Parathyroid adenoma (tissue), 2 donors: ENCODE measurements around the gene TRIM59.

ENCODE experiments used
- H2AFZ ChIP-seq: fragments of 300-600 bp; sonication (generic); one replicate; pipeline ENCODE4 v1.7.0; 2017; ENCODE audit warnings: antibody characterized with exemption, mild to moderate bottlenecking
- H3K27ac ChIP-seq: fragments of 300-600 bp; sonication (generic); one replicate; pipeline ENCODE4 v1.7.0; 2017
- H3K27me3 ChIP-seq: fragments of 300-600 bp; sonication (generic); one replicate; pipeline ENCODE4 v1.7.0; 2017; ENCODE audit warnings: low read length; ENCODE audit not compliant: control insufficient read depth, insufficient read depth
- H3K36me3 ChIP-seq: fragments of 300-600 bp; sonication (generic); one replicate; pipeline ENCODE4 v1.7.0; 2017; ENCODE audit warnings: low read length; ENCODE audit not compliant: control insufficient read depth, insufficient read depth
- H3K4me1 ChIP-seq: fragments of 300-600 bp; sonication (generic); one replicate; pipeline ENCODE4 v1.7.0; 2017; ENCODE audit warnings: control low read depth
- H3K4me2 ChIP-seq: fragments of 300-600 bp; sonication (generic); one replicate; pipeline ENCODE4 v1.7.0; 2017; ENCODE audit warnings: low read length
- H3K4me3 ChIP-seq: fragments of 300-600 bp; sonication (generic); one replicate; pipeline ENCODE4 v1.7.0; 2017; ENCODE audit warnings: low read depth, low read length
- H3K79me2 ChIP-seq: fragments of 300-600 bp; sonication (generic); one replicate; pipeline ENCODE4 v1.7.0; 2017; ENCODE audit warnings: control low read depth
- H3K9ac ChIP-seq: fragments of 300-600 bp; sonication (generic); one replicate; pipeline ENCODE4 v1.7.0; 2017; ENCODE audit warnings: mild to moderate bottlenecking
- H3K9me3 ChIP-seq: fragments of 300-600 bp; sonication (generic); one replicate; pipeline ENCODE4 v1.7.0; 2017; ENCODE audit warnings: low read length; ENCODE audit not compliant: control insufficient read depth
- CTCF ChIP-seq: fragments of 300-600 bp; sonication (generic); IDR thresholded peaks from one replicate; pipeline ENCODE4 v1.7.0; 2017; ENCODE audit warnings: antibody characterized with exemption, mild to moderate bottlenecking
- donor health status: primary hyperparathyroidism.

Gene TRIM59, protein sequence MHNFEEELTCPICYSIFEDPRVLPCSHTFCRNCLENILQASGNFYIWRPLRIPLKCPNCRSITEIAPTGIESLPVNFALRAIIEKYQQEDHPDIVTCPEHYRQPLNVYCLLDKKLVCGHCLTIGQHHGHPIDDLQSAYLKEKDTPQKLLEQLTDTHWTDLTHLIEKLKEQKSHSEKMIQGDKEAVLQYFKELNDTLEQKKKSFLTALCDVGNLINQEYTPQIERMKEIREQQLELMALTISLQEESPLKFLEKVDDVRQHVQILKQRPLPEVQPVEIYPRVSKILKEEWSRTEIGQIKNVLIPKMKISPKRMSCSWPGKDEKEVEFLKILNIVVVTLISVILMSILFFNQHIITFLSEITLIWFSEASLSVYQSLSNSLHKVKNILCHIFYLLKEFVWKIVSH

GRCh38 chr3:160449636-160450598, at the start of gene TRIM59:
TRIM59 (minus strand) TSS chr3:160449786; CDS start chr3:160439183, 10,603 bp downstream.
- no peaks in the 10 kb centered on the region for H3K9me3 ChIP-seq
- no peaks in the 10 kb centered on the region for H3K79me2 ChIP-seq
- peak within 1 kb of the TSS; percentile 56 for H3K27ac ChIP-seq
- H3K4me1 ChIP-seq: peaks cover 2% of the 10 kb centered on the region
- H3K4me2 ChIP-seq: peak within 1 kb of the TSS; percentile 71
- no peaks in the 10 kb centered on the region for H3K36me3 ChIP-seq
- peak within 1 kb of the TSS; percentile 56 for H3K4me3 ChIP-seq
- H3K27me3 ChIP-seq: no peaks in the 10 kb centered on the region
- no peak for TF ChIP-seq CTCF
- H2AFZ ChIP-seq: peak within 1 kb of the TSS; percentile 95
- H3K9ac ChIP-seq: no peak within 1 kb of the TSS

DNA sequence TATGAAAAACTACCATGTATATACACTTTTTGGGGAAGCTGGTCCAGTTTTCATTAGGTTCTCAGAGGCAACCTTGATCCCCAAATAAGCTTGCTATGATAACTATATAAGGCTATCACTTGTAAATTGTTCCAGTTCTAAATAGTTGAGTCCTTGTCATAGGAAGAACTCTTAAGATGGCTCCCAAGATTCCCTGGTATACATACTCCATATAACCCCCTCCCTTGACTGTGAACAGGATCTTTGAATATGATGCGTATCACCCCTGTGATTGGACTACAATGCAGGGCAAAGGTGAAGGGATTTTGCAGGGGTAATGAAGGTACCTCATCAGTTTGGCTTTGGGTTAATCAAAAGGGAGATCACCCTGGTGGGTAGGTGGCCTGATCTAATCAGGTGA, 48.6 kb upstream of the TRIM59 start:
- Histone ChIP-seq H3K4me3 (no peak overlapping the region), H3K79me2 (no peaks in the 10 kb centered on the region), H2AFZ (no peak overlapping the region), H3K27ac (no peak overlapping the region), H3K9me3 (no peaks in the 10 kb centered on the region), H3K9ac (no peak overlapping the region), H3K27me3 (no peaks in the 10 kb centered on the region), H3K4me1 (no peaks in the 10 kb centered on the region), H3K36me3 (no peaks in the 10 kb centered on the region), H3K4me2 (no peak overlapping the region)
- no peak for TF ChIP-seq CTCF

DNA sequence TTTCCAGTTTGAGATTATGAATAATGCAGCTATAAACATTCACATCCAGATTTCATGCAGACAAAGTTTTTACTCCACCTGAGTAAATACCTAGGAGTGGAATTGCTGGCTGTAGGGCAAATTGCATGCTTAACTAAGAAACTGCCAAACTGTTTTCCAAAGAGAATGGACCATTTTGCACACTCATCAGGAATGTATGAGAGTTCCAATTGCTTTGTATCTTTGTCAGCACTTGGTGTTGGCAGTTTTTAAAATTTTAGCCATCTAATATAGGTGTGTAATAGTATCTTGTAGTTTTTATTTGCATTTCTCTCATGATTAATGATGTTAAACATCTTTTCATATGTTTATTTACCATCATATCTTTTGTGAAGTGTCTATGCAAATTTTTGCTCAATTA, 40.6 kb upstream of the TRIM59 start:
- Histone ChIP-seq H3K9ac (no peak overlapping the region), H3K27me3 (no peaks in the 10 kb centered on the region), H3K79me2 (no peaks in the 10 kb centered on the region), H3K27ac (no peak overlapping the region), H3K9me3 (no peaks in the 10 kb centered on the region), H3K4me2 (no peak overlapping the region), H3K4me1 (no peaks in the 10 kb centered on the region), H3K36me3 (no peaks in the 10 kb centered on the region), H3K4me3 (no peak overlapping the region), H2AFZ (no peak overlapping the region)
- no peak for TF ChIP-seq CTCF

- H3K4me2 ChIP-seq: no peak overlapping the region
- no peaks in the 10 kb centered on the region for H3K4me1 ChIP-seq
- H3K27ac ChIP-seq: no peak overlapping the region
- H3K36me3 ChIP-seq: no peaks in the 10 kb centered on the region
- no peak overlapping the region for H2AFZ ChIP-seq
- H3K27me3 ChIP-seq: no peaks in the 10 kb centered on the region
- H3K9me3 ChIP-seq: no peaks in the 10 kb centered on the region
- TF ChIP-seq CTCF: peak; percentile 70
- H3K79me2 ChIP-seq: no peaks in the 10 kb centered on the region
- H3K9ac ChIP-seq: no peak overlapping the region
- no peak overlapping the region for H3K4me3 ChIP-seq
These were observed 36.9 kb upstream of the TRIM59 start for GRCh38 chr3:160486459-160486869.
